Upper lobe of left lung (tissue), 6 donors: ENCODE results near the gene C11orf54. TPM values are rescaled to one million over a fixed set of nuclear protein-coding genes. Genes with fewer than 3 reads are reported as not detected.

Experiments
- ATAC-seq, 2 donors: fragments of 200-7000 bp; cut with Tn5 transposase; one replicate each; pipeline ENCODE4 v1.9.1; 2022; ENCODE audit warnings: mild to moderate bottlenecking in 2 of 2, moderate library complexity in 2 of 2; ENCODE audit not compliant: low FRiP score in 2 of 2
- DNase-seq, 2 donors: peaks; one replicate each; pipeline ENCODE4 v3.0.0-alpha.2; 2019 to 2020
- H3K27ac ChIP-seq, 4 donors: fragments of 200-600 bp; sonication (generic); one replicate each; pipeline ENCODE4 v1.5.1; 2016 to 2019
- H3K27me3 ChIP-seq, 4 donors: fragments of 200-600 bp; sonication (generic); one replicate each; pipeline ENCODE4 v1.5.1; 2017 to 2019
- H3K36me3 ChIP-seq, 4 donors: fragments of 200-600 bp; sonication (generic); one replicate each; pipeline ENCODE4 v1.5.1; 2016 to 2019
- H3K4me1 ChIP-seq, 4 donors: fragments of 200-600 bp; sonication (generic); one replicate each; pipeline ENCODE4 v1.5.1; 2018 to 2019
- H3K4me3 ChIP-seq, 4 donors: fragments of 200-600 bp; sonication (generic); one replicate each; pipeline ENCODE4 v1.5.1; 2017 to 2019; ENCODE audit warnings: mild to moderate bottlenecking in 2 of 4, moderate library complexity in 1 of 4
- H3K9me3 ChIP-seq, 4 donors: fragments of 200-600 bp; sonication (generic); one replicate each; pipeline ENCODE4 v1.5.1; 2018 to 2019
- CTCF ChIP-seq, 6 experiments: fragments of 450-650 bp in 4 of 6; fragments of 200-600 bp in 2 of 6; sonication (generic) in 2 of 6; IDR thresholded peaks; one replicate each; pipeline ENCODE4 v1.5.1; 2016 to 2019; ENCODE audit warnings: antibody characterized with exemption in 6 of 6
- EP300 ChIP-seq, 4 donors: sonication (generic); formaldehyde crosslinking; IDR thresholded peaks; one replicate each; pipeline ENCODE4 v1.5.1; 2017; ENCODE audit warnings: antibody characterized with exemption in 4 of 4, control low read depth in 2 of 4
- POLR2A ChIP-seq, 4 donors: fragments of 450-650 bp; IDR thresholded peaks; one replicate each; pipeline ENCODE4 v1.5.1; 2016 to 2017; ENCODE audit warnings: antibody characterized with exemption in 4 of 4, mild to moderate bottlenecking in 2 of 4
- POLR2AphosphoS5 ChIP-seq, 2 donors: sonication (generic); formaldehyde crosslinking; IDR thresholded peaks; one replicate each; pipeline ENCODE4 v1.5.1; 2017; ENCODE audit warnings: antibody characterized with exemption in 2 of 2
- WGBS, 2 donors: methylation state at CpG; one replicate each; pipeline ENCODE4 v1.1.5; 2017 to 2018; 5-methylcytosine and 5-hydroxymethylcytosine counted together
- total RNA-seq, 6 donors: library from RNA; depleted of rRNA in 4 of 6; stranded (reverse); fragments of >200 nt in 4 of 6; gene quantifications; one replicate each; pipeline versions ENCODE4 v1.1.0 to v1.2.1, GENCODE V29; 2016 to 2021
- donor health status: DM: no; HTN: no; CAD: no; lungs with moderate emphysema.
- donor health status: DM: no; HTN: yes; CAD: no; lungs with severe emphysema.

Gene C11orf54
- total RNA-seq: 10 to 100 TPM; 23.6 to 81.3 (median 39.8) TPM

- Histone ChIP-seq H3K9me3 (no peaks in the 10 kb centered on the region), H3K4me3 (peak within 1 kb of the TSS; percentile 67 to 89 (median 79)), H3K36me3 (peaks cover 5 to 31% (median 13%) of the 10 kb centered on the region in 4 donors), H3K4me1 (peaks cover 31 to 66% (median 49%) of the 10 kb centered on the region in 4 donors), H3K27ac (peak within 1 kb of the TSS; percentile 91 to 96 (median 96)), H3K27me3 (no peaks in the 10 kb centered on the region)
- DNase-seq: peak; percentile 95 to 98
- ATAC-seq: peak; percentile 98 to 99
- TF ChIP-seq POLR2AphosphoS5 (IDR thresholded peaks at IDR 0.05) (peak; percentile 98 to 99), POLR2A (IDR thresholded peaks at IDR 0.05) (peak; percentile 52 to 93 (median 89)), EP300 (IDR thresholded peaks at IDR 0.05) (no peak), CTCF (IDR thresholded peaks at IDR 0.05) (peak in 3 of 6 experiments; percentile 8 to 52 (median 34))
- 0 to 1% methylated on average over 39 to 49 of the region's 65 CpGs for WGBS, 2 donors
Observed at GRCh38 chr11:93741094-93741881, at the start of gene C11orf54, which contains the start of gene TAF1D. C11orf54 (plus strand) TSS chr11:93741672; CDS start chr11:93747394, 5,722 bp downstream. TAF1D (minus strand) TSS chr11:93741495; CDS start chr11:93739304, 2,191 bp downstream.

- TF ChIP-seq POLR2A (IDR thresholded peaks at IDR 0.05): no peak
- no peak for TF ChIP-seq EP300 (IDR thresholded peaks at IDR 0.05)
- TF ChIP-seq CTCF (IDR thresholded peaks at IDR 0.05): no peak
- TF ChIP-seq POLR2AphosphoS5 (IDR thresholded peaks at IDR 0.05): no peak
- no peaks in the 10 kb centered on the region for H3K9me3 ChIP-seq
- no peak overlapping the region for H3K27ac ChIP-seq
- H3K4me1 ChIP-seq: no peaks in the 10 kb centered on the region
- H3K4me3 ChIP-seq: no peak overlapping the region
- DNase-seq (no peak), ATAC-seq (no peak)
- 87 to 93% methylated on average over 2 of the region's 2 CpGs for whole genome bisulfite sequencing, 2 donors
- no peaks in the 10 kb centered on the region for H3K27me3 ChIP-seq
- peaks cover 33 to 88% (median 43%) of the 10 kb centered on the region in 4 donors for H3K36me3 ChIP-seq
Observed at GRCh38 chr11:93694109-93694508, 47.4 kb upstream of the C11orf54 start.

GRCh38 chr11:93694557-93694956 lies 46.9 kb upstream of the C11orf54 start:
- Histone ChIP-seq H3K4me1 (no peaks in the 10 kb centered on the region), H3K4me3 (no peak overlapping the region), H3K27ac (no peak overlapping the region), H3K9me3 (no peaks in the 10 kb centered on the region), H3K36me3 (peaks cover 33 to 88% (median 43%) of the 10 kb centered on the region in 4 donors), H3K27me3 (no peaks in the 10 kb centered on the region)
- DNase-seq (no peak), ATAC-seq (no peak)
- TF ChIP-seq POLR2A (IDR thresholded peaks at IDR 0.05) (no peak), EP300 (IDR thresholded peaks at IDR 0.05) (no peak), POLR2AphosphoS5 (IDR thresholded peaks at IDR 0.05) (no peak), CTCF (IDR thresholded peaks at IDR 0.05) (no peak)

GRCh38 chr11:93697611-93698010 lies 43.9 kb upstream of the C11orf54 start:
- TF ChIP-seq POLR2A (IDR thresholded peaks at IDR 0.05) (no peak), EP300 (IDR thresholded peaks at IDR 0.05) (no peak), POLR2AphosphoS5 (IDR thresholded peaks at IDR 0.05) (no peak), CTCF (IDR thresholded peaks at IDR 0.05) (no peak)
- no peaks in the 10 kb centered on the region for H3K27me3 ChIP-seq
- H3K4me3 ChIP-seq: no peak overlapping the region
- DNase-seq (no peak), ATAC-seq (no peak)
- H3K27ac ChIP-seq: no peak overlapping the region
- H3K4me1 ChIP-seq: no peaks in the 10 kb centered on the region
- H3K36me3 ChIP-seq: peaks cover 33 to 81% (median 41%) of the 10 kb centered on the region in 4 donors
- H3K9me3 ChIP-seq: no peaks in the 10 kb centered on the region
- WGBS, 2 donors: 97% methylated on average over 4 of the region's 4 CpGs
